GM18873 (cell line): ENCODE results near the gene INF2.

Experiments
- ATAC-seq: cut with Tn5 transposase; IDR thresholded peaks from one replicate; pipeline ENCODE4 v1.9.1; 2021; ENCODE audit warnings: mild to moderate bottlenecking, moderate library complexity, moderate number of reproducible peaks; ENCODE audit not compliant: unreplicated experiment, low FRiP score

Gene INF2

GRCh38 chr14:104687601-104688504 lies 1.6 kb upstream of the INF2 start:
- ATAC-seq: no peak

DNA sequence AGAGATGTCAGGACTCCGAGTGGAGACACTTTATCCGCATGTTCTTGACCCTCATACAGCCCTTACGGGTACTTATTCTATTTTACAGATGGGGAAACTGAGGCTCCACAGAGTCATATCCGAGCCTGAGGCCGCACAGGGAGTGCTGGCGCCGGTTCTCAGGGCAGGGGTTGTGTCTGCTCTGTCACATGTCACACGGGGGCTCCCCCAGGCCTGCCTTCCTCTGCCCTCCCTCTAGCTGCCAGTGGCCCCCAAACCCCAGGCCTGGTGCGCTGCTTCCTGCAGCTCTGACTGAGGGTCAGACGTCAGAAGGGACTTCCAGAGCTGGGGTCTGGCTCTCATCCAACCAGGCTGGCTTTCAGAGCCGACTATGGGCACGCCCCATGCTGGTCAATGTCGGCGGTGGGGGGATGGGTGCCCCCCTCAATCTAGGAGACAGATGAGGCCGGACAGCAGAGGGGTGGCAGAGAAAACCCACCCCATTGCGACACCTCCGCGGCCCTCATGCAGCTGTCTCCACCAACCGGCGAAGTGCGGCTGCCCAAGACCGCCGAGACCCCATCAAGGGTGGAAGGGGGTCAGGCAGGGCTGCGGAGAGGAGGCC lies 811 bp upstream of the INF2 start:
- no peak for ATAC-seq

GRCh38 chr14:104689881-104690711 lies 678 bp downstream of the INF2 start:
- no peak for ATAC-seq

DNA sequence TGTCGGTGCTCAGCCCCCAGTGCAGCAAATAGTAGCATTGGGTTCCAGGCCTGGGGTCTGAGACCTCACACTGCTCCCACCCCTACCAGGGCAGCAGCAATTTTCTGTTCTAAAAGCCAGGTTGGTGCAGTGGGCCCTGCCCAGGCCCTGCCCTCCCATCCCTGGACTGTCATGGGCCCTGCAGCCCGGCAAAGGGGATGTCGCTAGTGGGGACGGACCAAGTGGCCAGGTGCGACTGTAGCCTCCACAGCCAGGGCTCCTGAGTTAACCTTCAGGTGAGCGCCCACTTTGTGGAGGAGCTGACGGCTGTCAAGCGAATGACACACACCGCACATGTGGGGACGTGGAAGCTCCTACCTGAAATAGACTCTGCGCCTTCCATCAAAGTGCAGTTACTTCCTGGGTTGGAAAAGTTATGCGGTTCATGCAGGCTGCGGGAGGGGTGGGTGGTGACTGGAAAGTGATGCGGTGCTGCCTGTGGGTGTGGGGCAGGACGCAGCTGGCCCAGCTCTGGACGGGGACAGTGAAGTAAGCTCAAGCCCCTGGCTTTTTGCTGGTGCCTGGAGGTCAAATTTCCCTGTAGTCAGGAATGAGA lies 1.5 kb downstream of the INF2 start:
- ATAC-seq: no peak

GRCh38 chr14:104691546-104692260 lies 2.3 kb downstream of the INF2 start:
- no peak for ATAC-seq

- no peak for ATAC-seq
Observed at GRCh38 chr14:104692261-104692938, 3.0 kb downstream of the INF2 start.

GRCh38 chr14:104692939-104693315 lies 3.5 kb downstream of the INF2 start:
- no peak for ATAC-seq

- ATAC-seq: no peak
Observed at GRCh38 chr14:104693482-104694431, 4.3 kb downstream of the INF2 start.

- no peak for ATAC-seq
Observed at GRCh38 chr14:104694475-104694950, 5.1 kb downstream of the INF2 start.

- ATAC-seq: no peak
Observed at GRCh38 chr14:104694991-104695659, 5.7 kb downstream of the INF2 start.

DNA sequence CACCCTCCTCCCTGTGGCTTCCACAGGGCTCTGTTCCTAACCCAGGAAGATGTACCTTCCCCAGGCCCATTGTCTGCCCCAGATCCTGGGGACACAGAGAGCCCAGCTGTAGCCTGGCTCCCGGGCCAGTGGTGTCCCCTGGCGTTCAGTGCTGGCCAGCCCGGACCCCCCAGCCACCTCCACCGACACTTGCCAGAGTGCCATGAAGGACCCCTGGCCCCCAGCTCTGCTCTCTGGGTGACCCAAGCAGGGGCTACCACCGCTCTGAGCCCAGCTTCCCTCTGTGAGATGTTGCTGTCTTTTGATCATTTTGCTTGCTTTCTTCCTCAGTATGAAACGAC lies 6.2 kb downstream of the INF2 start:
- no peak for ATAC-seq

GRCh38 chr14:104696671-104697316 lies 7.4 kb downstream of the INF2 start:
- ATAC-seq: no peak

DNA sequence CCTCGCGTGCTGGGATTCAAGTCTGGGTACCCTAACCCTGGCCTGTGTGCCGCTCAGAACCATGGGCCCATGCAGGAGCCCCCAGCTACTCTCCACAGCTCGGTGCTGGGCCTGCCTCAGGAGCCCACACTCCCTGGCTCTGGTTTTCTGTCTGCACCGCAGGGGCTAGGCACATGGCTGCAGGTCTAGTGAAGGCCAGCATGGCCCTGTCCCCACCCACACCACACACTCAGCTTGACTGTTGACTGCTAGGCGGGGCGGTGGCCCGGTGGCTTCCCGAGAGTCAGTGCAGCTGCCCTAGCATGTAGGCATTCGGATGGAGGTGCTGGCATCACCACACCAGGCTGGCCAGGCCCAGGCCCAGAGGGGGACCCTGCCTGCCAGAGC lies 7.9 kb downstream of the INF2 start:
- no peak for ATAC-seq

GRCh38 chr14:104697892-104698583 lies 8.6 kb downstream of the INF2 start:
- no peak for ATAC-seq

DNA sequence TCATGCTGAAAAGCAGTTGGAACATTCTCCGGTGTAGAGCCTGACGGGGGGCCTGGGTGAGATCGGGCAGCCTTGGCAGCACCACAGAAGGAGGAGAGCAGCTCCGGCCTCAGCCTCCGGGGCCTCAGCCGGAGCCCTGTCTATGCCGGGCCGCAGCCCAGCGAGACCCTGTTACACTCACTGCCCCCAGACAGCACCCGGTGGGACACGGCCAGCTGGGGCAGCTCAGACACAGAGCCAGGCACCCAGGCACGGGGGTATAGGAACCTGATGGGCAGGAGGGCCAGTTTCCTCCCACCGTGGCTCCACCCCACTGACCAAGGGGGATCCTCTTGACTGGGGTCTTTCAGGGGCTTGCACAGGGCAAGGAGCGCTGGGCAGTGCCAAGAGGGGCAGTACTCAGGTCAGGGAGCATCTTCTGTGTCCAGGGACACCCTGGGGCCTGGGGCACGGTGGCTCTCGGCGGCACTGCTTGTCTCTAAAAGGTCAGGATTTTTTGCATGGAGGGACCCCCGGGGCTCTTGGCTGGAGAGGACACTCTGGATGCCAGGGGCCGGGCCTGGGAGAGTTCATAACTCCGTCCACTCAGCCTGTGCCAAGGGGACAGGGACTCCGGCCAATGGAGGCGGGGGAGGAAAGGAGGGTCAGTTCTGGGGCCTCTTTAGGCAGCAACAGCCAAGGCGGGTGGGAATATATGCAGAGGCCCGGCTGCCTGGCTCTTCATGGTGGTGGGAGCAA lies 9.4 kb downstream of the INF2 start:
- ATAC-seq: no peak

- no peak for ATAC-seq
Observed at GRCh38 chr14:104699426-104699748, 10.0 kb downstream of the INF2 start.
